HG02970 (cell line): Measurements from ENCODE around the gene CD2.
"Not testable (repeated sequence)": the region's sequence is repeated elsewhere in the genome, so short reads cannot be mapped to it uniquely, and the experiment has no call there.

Experiments
- ATAC-seq: cut with Tn5 transposase; IDR thresholded peaks from one replicate; pipeline ENCODE4 v1.9.1; 2021; ENCODE audit warnings: mild to moderate bottlenecking, moderate library complexity, moderate number of reproducible peaks; ENCODE audit not compliant: unreplicated experiment, low FRiP score

The CD2 gene

DNA sequence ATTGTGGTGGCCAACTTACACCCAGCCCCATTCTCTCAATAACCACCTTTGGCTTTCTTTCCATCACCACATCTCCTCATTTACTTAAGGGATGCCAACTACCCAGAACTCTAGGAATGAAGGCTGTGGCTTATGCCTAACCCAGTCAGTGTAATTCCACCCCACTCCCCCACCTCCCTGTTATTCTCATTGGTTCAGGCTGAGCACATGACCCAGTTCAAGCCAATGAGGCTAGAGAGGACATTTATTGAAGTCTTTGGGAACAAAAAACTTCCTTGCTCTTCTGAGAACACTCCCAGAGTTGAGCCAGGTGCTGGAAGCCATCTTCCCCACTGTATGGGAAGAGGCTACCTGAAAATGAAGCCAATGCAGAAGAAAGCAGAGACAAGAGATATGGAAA is 22.8 kb upstream of the CD2 start:
- ATAC-seq = no peak

DNA sequence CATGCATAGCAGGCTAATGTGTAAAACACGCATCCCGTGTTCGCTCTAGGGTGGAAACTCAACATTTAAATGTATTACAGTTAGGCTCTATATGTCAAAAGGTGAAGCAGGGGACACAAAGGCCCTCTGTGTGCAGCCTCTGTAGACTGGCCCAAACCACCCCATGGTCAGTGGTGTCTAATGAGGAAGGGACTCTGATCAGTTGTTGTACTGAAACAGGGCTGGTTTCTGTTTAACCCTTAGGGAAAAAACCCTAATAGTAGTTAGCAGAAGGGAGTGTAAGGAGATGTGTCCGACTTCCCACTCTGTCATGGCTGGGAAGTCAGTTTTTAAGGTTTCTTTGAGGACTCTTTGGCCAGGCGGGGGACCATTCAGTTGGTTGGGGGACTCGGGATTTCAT is 21.5 kb upstream of the CD2 start:
- no peak for ATAC-seq

DNA sequence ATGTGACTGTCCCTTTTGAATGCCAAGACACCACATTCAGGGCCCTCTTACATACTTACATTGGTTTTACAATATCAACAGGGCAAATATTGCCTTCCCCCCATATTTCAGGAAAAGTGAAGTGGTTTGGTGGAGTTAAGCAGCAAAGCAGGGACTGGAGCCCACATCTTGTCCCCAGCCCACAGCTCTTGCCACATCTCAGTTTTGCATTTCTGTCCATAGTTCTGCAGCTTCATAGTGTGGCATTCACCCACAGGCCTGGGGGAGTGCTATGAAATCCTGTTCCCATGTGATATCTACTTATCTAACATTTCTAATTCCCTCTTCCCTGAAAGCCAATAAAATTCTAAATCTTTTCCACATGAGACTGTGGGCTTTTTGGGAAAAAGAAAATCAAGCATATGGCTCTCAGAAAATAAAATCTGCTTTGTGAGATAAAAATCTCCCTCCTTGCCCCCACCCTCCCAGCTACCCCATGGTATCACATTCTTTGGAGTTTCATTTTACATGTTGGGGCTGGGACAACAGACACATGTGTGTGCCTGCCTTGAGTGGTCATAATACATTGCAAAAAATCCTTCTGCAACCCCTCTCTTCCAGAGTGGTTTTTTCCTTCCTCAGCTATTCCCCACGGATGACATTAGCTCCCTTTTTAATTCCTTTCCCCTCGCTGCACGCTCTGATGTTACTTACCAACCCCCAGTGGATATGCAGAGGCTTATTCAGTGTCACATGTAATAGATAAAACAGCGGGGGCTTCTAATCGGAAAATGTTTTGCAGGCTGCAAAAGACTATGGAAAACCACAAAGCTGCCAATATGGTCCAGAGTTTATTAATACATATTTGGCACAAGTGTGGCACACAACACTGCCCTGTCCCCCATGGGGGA is 20.5 kb upstream of the CD2 start:
- ATAC-seq = no peak

DNA sequence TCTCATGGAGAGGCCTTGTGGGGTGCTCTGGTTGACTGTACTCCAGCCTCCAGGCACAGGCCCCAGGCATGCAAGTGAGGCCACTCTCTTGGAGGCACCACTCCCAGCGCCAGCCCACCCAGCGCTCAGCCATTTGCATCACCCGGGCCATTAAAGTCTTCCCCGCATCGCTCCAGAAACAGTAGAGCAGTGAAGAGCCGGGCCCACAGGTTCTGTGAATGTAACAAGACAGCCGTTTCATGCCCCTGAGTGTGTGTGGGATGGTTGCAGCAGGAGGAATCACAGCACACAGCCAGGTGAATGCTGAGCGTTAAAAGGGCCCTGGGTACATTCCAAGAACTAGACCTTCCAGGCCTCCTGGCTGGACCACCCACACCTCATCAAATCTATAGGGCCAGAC is 19.0 kb upstream of the CD2 start:
- ATAC-seq = no peak

DNA sequence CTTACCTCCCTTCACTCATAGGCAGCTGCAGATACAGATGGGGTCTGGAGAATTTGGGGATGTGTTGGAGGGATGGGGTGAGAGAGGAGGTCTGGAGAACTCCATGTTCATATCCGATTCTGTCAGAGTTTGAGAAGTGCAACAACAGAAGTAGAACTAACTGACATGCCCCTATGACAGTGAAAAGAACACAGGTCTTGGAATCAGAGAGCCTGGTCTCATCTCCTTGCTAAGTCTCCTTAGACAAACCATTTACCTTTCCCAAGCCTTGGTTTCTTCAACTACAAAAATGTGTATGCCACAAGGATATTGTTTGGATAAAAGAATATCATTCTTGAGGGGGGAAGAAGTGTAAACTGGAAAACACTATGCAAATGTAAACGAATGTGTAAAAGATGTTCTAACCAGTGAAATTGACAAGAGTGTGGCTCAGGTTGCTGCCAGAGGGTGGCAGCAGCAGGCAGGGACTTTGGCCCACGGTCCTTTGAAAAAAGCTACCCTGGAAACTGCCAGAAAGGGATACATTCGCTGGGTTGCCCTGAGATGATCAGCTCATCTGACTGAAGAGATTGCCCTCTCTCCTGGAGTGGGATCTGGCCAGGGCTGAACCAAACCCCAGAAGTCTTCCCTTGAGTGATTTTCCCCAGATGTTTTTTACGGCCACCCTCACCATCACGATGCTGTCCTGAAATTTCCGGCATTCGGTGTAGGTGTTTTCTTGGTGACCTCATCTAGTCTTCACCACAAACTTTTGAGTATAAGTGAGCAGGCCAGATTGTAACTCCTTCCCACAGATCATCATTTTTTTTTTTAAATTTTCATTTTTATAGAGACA is 17.0 kb upstream of the CD2 start:
- no peak for ATAC-seq

DNA sequence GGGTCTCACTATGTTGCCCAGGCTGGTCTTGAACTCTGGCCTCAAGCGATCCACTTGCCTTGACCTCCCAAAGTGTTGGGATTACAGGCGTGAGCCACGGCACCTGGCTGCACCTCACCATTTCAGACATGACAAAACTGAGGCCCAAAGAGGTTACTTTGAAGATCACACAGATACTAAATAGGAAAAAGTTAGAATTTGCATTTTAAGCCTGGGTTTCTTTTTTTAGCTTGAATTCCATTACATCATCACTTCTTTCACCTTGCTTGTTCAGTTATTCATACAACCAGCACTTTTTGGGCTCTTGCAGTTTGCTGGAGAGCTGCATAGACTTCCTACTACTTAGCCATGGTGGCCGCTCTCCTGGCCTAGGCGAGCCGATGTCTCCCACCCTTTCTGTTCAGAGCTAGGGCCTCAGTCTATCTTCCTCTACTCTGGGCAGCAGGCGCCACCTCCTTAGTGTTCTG is 16.3 kb upstream of the CD2 start:
- ATAC-seq = no peak

DNA sequence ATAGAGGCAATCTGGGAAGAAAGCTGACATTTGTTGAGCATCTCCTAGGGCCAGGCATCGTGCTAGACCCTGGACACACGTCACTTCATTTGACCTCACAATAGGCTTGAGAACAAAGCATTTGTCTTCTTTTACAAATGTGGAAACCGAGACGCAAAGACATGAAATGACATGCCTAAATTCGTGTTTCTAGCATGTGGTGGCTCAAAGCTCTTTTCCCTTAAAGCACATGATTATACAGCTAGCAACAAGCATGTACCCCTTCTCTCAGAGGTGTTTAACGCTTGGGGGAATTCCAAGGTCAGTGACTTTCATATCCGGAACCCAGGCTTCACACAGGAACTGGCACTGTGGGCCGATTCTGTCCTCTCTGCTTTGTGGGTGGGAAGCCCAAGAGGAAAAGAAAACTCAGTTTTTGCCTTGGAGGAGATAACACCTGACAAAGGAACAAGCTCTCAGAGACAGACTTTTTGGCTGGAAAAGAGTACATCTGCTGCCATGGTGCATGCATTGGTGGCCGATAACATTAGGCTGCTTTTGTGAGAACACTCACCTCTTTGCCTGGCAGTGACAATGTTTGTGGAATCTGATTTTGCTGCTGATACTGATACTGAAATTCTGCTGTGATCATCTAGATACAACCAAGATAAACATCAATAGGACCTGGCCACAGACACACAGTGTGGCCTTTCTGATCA is 15.4 kb upstream of the CD2 start:
- ATAC-seq = no peak

DNA sequence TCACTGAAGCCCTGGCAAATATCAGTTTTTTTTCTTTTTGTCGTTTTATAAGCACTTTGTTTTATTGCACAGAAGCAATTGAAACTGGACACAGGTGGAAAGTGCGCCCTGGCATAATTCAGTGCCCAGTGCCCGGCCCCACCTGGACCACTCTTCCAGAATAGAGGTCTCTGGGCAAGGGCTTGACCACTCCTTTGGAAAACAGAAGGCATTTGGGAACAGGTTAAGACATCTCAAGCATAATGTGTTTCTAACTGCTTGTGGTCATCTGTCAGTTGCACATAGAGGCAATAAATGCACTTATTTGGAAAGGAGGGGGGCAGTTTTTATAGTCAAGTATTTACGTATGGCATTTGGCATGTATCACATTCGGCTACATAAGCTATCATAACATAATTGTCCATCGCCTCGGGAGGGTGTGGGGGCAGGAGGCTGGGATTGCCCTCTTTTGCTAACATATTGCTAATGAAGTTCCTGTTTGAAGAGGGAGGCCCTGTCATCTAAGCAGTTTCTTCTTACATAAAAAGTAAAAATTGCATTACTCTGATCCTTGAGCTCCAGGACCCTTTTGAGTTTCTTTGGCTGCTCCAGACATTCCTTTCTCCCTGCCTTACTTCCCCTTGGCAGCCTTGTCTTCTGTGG is 14.7 kb upstream of the CD2 start:
- ATAC-seq = no peak

DNA sequence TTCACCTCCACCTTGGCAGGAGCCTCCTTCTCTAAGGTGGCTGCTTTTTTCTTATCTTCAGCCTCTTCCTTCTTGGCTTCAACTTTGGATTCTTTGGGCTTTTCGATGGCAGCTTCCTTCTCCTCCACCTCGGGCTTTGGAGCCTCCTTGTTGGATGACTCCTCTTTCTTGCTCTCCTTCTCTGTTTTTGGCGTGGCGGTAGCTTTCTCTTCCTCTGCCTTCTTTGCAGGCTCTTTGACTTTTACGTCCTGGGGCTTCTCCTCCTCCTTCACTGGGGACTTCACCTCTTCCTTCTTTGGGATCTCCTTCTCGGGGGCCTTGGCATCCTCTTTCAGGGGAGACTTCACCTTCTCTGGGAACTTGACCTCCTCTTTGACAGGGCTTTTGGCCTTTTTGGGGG is 13.9 kb upstream of the CD2 start:
- no peak for ATAC-seq

DNA sequence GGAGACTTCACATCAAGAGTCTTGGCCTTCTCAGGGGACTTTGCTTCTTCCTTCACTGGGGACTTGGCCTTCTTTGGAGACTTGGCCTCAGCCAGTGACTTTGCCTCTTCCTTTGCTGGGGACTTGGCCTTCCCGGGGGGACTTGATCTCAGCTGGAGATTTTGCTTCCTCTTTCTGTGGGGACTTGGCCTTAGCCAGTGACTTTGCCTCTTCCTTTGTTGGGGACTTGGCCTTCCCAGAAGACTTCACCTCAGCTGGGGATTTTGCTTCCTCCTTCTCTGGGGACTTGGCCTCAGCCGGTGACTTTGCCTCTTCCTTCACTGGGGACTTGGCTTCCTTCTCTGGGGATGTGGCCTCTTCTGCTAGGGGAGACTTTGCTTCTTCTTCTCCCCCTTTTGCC is 13.5 kb upstream of the CD2 start:
- ATAC-seq = no peak

DNA sequence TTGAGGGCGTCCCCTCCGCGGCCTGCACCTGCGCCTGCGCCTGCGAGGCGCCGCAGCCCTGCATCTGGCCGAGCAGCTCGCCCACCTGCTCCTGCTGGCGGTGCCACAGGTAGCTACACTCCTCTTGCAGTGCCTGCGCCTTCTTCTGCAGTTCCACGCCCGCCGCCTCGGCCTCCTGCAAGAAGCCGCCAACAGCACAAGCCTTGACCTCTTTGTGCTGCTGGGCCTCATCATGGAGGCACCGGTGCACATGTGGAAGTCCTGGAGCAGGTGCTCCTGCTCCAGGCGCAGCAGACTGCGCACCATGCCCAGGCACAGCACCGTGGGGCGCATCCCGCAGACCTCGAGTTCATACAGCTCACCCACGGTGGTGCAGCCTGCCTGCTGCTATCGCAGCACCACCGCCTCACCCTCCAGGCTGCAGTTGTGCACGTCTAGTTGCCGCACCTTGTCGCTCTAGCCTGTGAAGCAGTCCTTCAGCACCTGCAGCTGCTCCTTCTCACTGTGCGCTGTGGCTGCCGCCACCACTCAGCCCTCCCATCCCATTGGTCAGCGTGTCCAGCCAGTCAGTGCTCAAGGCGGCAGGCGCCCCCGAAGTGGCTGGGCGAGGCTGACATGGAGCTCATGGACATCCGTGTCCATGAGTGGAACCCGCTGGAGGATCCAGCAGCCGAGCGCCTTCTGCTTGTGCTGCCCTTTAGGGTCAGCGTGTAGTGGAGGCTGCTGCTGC is 12.2 kb upstream of the CD2 start:
- ATAC-seq = no peak

DNA sequence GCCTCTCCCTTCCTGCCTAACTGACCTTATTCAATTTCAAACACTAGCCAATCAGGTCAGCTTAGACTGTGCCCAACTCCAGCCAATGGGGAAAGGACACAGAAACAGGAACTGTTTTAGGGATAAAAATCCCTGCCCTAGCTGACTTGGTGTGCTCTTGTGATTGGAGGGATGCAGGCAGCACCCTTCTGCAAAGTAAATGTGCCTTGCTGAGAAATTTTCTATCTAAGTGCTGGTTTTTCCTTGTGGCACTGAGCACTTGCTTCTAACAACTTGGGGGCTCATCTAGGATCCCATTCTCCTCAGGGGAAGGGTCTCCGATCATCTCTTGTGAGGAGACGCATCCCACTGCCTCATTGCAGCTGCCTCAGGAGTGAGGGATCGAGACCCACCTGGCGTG is 10.7 kb upstream of the CD2 start:
- no peak for ATAC-seq

DNA sequence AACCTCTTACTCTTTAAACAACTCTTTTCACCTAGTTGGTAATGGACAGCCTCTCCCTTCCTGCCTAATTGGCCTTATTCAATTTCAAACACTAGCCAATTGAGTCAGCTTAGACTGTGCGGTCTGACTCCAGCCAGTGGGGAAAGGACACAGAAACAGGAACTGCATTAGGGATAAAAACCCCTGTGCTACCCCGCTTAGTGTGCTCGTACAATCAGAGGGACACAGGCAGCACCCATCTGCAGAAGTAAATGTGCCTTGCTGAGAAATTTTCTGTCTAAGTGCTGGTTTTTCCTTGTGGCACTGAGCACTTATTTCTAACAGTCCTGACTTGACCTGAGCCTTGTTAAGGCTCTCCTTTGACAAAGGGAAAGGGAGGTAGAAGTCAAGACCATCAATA is 6.0 kb upstream of the CD2 start:
- no peak for ATAC-seq

DNA sequence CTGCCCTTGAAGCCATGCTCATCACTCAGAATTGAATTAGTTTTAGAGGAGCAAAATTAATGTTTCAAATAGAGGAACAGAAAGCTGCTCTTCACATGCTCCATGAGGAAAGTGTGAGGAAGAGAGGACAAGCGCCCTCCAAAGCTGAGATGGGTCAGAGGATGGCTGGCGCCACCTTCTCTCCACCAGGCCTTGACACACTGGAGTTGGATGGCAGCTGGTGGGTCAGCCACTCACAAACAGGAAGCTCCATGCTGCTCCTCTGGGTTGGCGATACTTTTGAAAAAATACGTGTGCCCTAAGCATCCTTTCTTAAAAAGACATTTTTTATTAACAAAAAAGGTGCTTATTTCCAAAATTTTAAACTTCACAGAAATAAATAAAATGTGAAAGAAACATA is 3.1 kb upstream of the CD2 start:
- ATAC-seq = no peak

DNA sequence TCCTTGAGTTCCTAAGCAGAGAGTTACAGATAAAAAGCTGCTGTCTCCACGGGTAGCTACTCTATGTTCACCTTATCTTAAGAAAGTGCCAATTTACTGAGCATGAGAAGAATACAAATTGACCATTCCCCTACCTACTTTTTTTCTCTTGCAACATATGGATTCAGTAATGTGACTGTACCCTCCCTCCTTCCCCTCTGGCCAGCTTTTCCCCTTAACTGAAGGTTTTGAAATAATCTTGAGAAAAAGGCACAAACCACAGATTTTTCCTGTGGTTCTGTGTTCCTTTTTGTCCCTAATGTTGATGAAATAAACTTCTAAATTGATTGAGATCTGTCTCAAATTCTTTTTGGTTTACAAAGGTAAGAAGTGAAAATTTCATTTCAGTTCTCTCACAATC is 2.6 kb upstream of the CD2 start:
- ATAC-seq = no peak

DNA sequence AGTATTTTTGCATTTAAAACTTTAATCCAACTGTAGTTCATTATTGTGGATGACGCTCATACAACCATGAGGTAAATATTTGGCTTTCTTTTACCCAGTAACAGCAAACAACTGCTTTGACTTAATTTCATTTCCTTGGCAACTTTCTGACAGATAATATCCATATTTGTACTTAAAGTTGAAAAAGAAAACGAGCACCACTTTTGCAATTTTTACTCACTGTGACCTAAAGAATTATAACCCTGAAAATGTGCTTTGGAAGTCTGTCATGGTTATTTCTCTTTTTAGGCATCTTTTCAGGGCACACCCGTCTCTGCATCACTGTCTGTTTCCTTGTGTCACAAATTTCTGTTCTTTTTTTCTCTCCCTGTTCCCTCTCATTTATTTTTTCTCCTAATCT is 918 bp upstream of the CD2 start:
- no peak for ATAC-seq

DNA sequence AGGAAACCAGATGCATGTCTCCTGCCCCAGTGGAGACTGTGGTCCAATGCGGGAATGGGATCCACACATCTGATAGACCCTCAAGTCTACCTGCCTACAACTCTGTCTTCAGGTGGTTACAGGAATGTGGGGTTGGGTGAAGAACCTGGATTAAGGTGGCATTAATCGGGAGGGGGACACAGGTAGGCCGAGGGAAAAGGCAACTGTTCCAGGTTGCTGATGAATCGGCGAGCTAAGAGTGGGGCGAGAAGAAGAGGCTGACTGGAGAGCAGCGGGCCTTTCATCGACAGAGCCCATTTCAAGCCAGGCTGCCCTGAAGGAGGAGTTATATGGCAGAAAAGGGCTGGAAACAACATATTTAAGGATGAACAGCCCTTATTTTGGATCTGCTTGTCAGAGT is 836 bp downstream of the CD2 start:
- no peak for ATAC-seq

DNA sequence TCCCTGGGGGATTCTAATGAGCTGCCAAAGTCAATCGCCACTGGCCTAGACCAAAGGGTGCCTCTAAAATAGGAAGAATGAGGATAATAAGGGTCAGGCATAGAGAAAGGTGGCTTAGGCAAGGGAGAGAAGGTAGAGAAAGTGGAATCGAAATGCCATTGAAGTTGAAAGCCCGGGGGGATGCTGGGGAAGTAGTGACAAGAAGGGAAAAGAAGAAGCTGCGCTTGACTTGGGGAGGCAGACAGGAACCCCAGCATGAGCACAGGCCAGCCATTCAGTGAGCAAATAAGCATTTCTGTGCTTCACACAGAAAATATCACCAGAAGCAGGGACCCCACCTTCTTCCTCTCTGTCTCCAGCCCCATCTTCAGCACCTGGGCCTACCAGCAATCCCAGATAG is 1.5 kb downstream of the CD2 start:
- no peak for ATAC-seq

DNA sequence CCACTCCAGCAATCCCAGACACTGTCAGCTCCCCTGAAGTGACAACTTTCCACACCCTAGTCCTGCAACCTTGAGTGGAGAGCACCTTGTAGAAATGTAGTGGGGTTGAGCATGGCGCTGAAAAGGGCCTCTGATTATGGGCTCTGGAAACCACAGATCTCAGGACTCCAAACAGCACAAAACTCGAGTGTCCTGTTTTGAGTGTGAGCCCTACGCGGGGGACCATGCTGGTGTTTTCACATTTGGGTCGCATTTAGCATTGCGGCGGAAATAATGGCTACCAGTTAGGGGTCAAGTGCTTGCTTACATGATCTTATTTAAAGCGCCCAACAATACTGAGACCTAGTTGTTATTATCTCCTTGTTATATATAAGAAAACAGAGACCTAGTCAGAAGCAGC is 1.9 kb downstream of the CD2 start:
- not testable (repeated sequence) for ATAC-seq

DNA sequence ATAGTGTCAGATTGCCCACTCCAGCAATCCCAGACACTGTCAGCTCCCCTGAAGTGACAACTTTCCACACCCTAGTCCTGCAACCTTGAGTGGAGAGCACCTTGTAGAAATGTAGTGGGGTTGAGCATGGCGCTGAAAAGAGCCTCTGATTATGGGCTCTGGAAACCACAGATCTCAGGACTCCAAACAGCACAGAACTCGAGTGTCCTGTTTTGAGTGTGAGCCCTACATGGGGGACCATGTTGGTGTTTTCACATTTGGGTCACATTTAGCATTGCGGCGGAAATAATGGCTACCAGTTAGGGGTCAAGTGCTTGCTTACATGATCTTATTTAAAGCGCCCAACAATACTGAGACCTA is 4.2 kb downstream of the CD2 start:
- ATAC-seq = not testable (repeated sequence)
